HepG2 (cell line): Measurements from ENCODE around the gene CCDC33. TPM values are rescaled to one million over a fixed set of nuclear protein-coding genes. Genes with fewer than 3 reads are reported as not detected.

Source experiments
- AKAP8 ChIP-seq: sonication (generic); formaldehyde crosslinking; IDR thresholded peaks from 2 replicates; pipeline ENCODE4 v1.5.1; 2020; ENCODE audit warnings: mild to moderate bottlenecking, missing genetic modification reagents
- CHD2 ChIP-seq: IDR thresholded peaks from 2 replicates; pipeline ENCODE4 v1.6.1; 2011; ENCODE audit warnings: low read depth, low read length, improper control_type of control experiment
- GATA4 ChIP-seq: sonication (generic); IDR thresholded peaks from 2 replicates; pipeline ENCODE4 v1.6.1; 2016; ENCODE audit warnings: antibody characterized with exemption, low read depth, borderline replicate concordance
- HOXA7 ChIP-seq: sonication (generic); formaldehyde crosslinking; IDR thresholded peaks from 2 replicates; pipeline ENCODE4 v1.8.1; 2022; ENCODE audit warnings: mild to moderate bottlenecking, missing genetic modification reagents, moderate library complexity
- KDM6A ChIP-seq: IDR thresholded peaks from 2 replicates; pipeline ENCODE4 v1.6.1; 2016; ENCODE audit warnings: low read depth
- MED1 ChIP-seq: sonication (generic); formaldehyde crosslinking; IDR thresholded peaks from 2 replicates; pipeline ENCODE4 v1.4.0; 2020; ENCODE audit warnings: missing genetic modification reagents
- MED8 ChIP-seq: sonication (generic); formaldehyde crosslinking; IDR thresholded peaks from 2 replicates; pipeline ENCODE4 v1.8.1; 2023; ENCODE audit warnings: mild to moderate bottlenecking, missing genetic modification reagents; ENCODE audit not compliant: insufficient replicate concordance
- NFE2 ChIP-seq: sonication (generic); formaldehyde crosslinking; IDR thresholded peaks from 2 replicates; pipeline ENCODE4 v1.4.0; 2020; ENCODE audit warnings: missing genetic modification reagents
- NPAS2 ChIP-seq: sonication (generic); formaldehyde crosslinking; IDR thresholded peaks from 2 replicates; pipeline ENCODE4 v1.8.0; 2022; ENCODE audit warnings: mild to moderate bottlenecking, missing genetic modification reagents, borderline replicate concordance
- ONECUT2 ChIP-seq: sonication (generic); formaldehyde crosslinking; IDR thresholded peaks from 2 replicates; pipeline ENCODE4 v1.4.0; 2020; ENCODE audit warnings: missing genetic modification reagents
- PCBP1 ChIP-seq: fragments of 200-400 bp; formaldehyde crosslinking; IDR thresholded peaks from 2 replicates; pipeline ENCODE4 v1.6.1; 2017; ENCODE audit warnings: mild to moderate bottlenecking, low read depth, low read length, borderline replicate concordance
- SNRNP70 ChIP-seq: fragments of 200-400 bp; formaldehyde crosslinking; IDR thresholded peaks from 2 replicates; pipeline ENCODE4 v1.6.1; 2017; ENCODE audit warnings: mild to moderate bottlenecking, low read depth, low read length, moderate library complexity
- SP5 ChIP-seq: IDR thresholded peaks from 2 replicates; pipeline ENCODE4 v1.6.1; 2016; ENCODE audit warnings: low read depth, borderline replicate concordance
- ZBTB3 ChIP-seq: sonication (generic); formaldehyde crosslinking; IDR thresholded peaks from 2 replicates; pipeline ENCODE4 v1.4.0; 2020; ENCODE audit warnings: low read depth, mild to moderate bottlenecking, moderate library complexity, missing genetic modification reagents, borderline replicate concordance
- ZNF274 ChIP-seq: sonication (generic); formaldehyde crosslinking; IDR thresholded peaks from 2 replicates; pipeline ENCODE4 v1.5.1; 2020; ENCODE audit warnings: mild to moderate bottlenecking, missing genetic modification reagents
- ZNF282 ChIP-seq: fragments of 450-650 bp; IDR thresholded peaks from 2 replicates; pipeline ENCODE4 v1.6.1; 2018; ENCODE audit not compliant: partially characterized antibody
- ZNF552 ChIP-seq: sonication (generic); formaldehyde crosslinking; IDR thresholded peaks from 2 replicates; pipeline ENCODE4 v1.9.0; 2022; ENCODE audit warnings: missing genetic modification reagents, mild to moderate bottlenecking, borderline replicate concordance
- ZNF562 ChIP-seq: sonication (generic); formaldehyde crosslinking; IDR thresholded peaks from 2 replicates; pipeline ENCODE4 v1.8.0; 2022; ENCODE audit warnings: missing genetic modification reagents, borderline replicate concordance
- ZNF569 ChIP-seq: sonication (generic); formaldehyde crosslinking; IDR thresholded peaks from 2 replicates; pipeline ENCODE4 v1.5.0; 2020; ENCODE audit warnings: mild to moderate bottlenecking, missing genetic modification reagents, moderate library complexity, borderline replicate concordance
- ZNF7 ChIP-seq: IDR thresholded peaks from 2 replicates; pipeline ENCODE4 v1.6.1; 2016; ENCODE audit warnings: missing biosample characterization, missing genetic modification reagents
- ZNF709 ChIP-seq: sonication (generic); formaldehyde crosslinking; IDR thresholded peaks from 2 replicates; pipeline ENCODE4 v1.5.0; 2020; ENCODE audit warnings: mild to moderate bottlenecking, missing genetic modification reagents
- ZNF746 ChIP-seq: sonication (generic); formaldehyde crosslinking; IDR thresholded peaks from 2 replicates; pipeline ENCODE4 v1.8.0; 2022; ENCODE audit warnings: mild to moderate bottlenecking, missing genetic modification reagents
- ZNF768 ChIP-seq: sonication (generic); formaldehyde crosslinking; IDR thresholded peaks from 2 replicates; pipeline ENCODE4 v1.4.0; 2020; ENCODE audit warnings: missing genetic modification reagents
- ZNF782 ChIP-seq: sonication (generic); formaldehyde crosslinking; IDR thresholded peaks from 2 replicates; pipeline ENCODE4 v1.4.0; 2020; ENCODE audit warnings: missing genetic modification reagents, mild to moderate bottlenecking, borderline replicate concordance
- polyA plus RNA-seq, 8 experiments: library from polyadenylated mRNA; depleted of rRNA in 3 of 8; stranded (reverse) in 7 of 8; unstranded in 1 of 8; fragments of >200 nt; fragmentation: Illumina TruSeq in 4 of 8; extraction: Trizol in 4 of 8; gene quantifications; 2 replicates each; pipeline versions ENCODE4 v1.2.1 to v1.2.3, GENCODE V29; 2011 to 2016; ENCODE audit warnings: low read depth in 4 of 8, missing spikeins in 1 of 8, mixed read lengths in 1 of 8; ENCODE audit not compliant: insufficient read depth in 1 of 8
- total RNA-seq, 5 experiments: library from RNA; depleted of rRNA; stranded (reverse); fragments of >200 nt; fragmentation: Illumina TruSeq; extraction: Trizol; gene quantifications; 2 replicates each; pipeline ENCODE4 v1.2.3, GENCODE V29; 2016; ENCODE audit warnings: low read depth in 1 of 5
- TF ChIP-seq, protein P1 (sequence below): sonication (generic); formaldehyde crosslinking; IDR thresholded peaks from 2 replicates; pipeline ENCODE4 v1.5.0; 2020; ENCODE audit warnings: mild to moderate bottlenecking, missing genetic modification reagents, moderate library complexity
- TF ChIP-seq, protein P2 (sequence below): sonication (generic); formaldehyde crosslinking; IDR thresholded peaks from 2 replicates; pipeline ENCODE4 v1.5.0; 2020; ENCODE audit warnings: mild to moderate bottlenecking, missing genetic modification reagents
- TF ChIP-seq, protein P3 (sequence below): sonication (generic); formaldehyde crosslinking; IDR thresholded peaks from 2 replicates; pipeline ENCODE4 v1.4.0; 2020; ENCODE audit warnings: missing genetic modification reagents; ENCODE audit errors: not compliant biosample characterization

CCDC33 gene
- total and polyA plus RNA-seq, 2 of the 13 experiments (the other 11 are each of a cell fraction or from before 2014, with no cell fraction given) = 0.30 TPM; not detected in 1

DNA sequence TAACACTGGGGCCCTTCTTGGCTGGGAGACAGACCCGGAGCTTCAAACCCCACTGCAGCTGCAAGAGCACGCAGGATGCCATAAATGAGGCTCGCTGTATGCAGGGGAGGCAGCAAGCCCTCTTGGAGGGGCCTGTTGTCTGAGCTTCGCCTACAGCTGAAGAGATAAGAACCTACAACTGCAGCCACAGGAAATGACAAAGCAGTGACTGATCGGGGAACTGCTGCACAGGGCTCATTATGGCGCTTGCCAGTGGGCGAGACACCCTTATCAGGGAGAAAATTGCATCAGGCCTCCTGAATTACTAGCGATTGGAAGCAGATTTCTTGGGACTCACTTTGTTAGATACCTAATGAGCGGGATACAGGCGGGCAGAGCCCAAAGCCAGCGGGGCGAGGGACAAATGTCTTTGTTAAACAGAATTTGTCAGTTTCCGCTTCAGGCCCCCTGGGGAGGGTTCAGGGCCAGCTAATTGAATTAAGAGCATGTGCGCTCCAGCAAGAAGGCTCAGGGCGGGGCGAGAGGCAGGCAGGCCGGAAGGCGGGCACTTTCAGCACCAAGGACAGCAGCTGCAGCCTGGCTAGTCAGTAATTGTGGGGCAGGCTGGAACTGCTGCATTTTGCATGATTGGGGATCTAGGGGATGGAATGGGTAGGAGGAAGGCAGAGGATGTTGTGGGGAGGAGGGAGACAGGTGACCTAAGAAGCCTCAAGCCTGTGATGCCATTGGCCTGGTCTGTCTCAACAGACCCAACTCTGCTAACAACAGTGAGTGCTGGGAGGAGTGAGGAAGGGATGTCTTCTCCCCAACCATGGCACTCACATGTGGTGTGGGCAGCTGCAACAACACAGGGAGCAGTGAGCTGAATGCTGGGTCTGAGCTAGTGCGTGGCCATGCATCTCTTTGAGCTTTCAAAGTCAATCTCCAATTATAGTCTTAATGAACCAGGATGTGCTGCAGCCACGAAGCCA lies 55.3 kb downstream of the CCDC33 start (continued):
- TF ChIP-seq MED8 (CRISPR knock-in tag) (no peak), NPAS2 (CRISPR knock-in tag) (no peak), ONECUT2 (CRISPR knock-in tag) (peak; percentile 70; the same call in 1 of the 2 replicates), SP5 (CRISPR knock-in tag) (no peak), ZNF7 (CRISPR knock-in tag) (no peak), MED1 (CRISPR knock-in tag) (peak; percentile 70), ZNF274 (CRISPR knock-in tag) (peak; percentile 82; the same call in 1 of the 2 replicates), ZNF709 (peak; percentile 82; the same call in 1 of the 2 replicates), ZNF562 (CRISPR knock-in tag) (no peak), HOXA7 (no peak), ZNF746 (CRISPR knock-in tag) (no peak), ZNF282 (no peak), ZNF552 (CRISPR knock-in tag) (0 out of 2 replicates have a peak, but pooled peaks have one; percentile 39), AKAP8 (CRISPR knock-in tag) (no peak), ZBTB3 (CRISPR knock-in tag) (peak; percentile 63; the same call in 1 of the 2 replicates), CHD2 (no peak), KDM6A (CRISPR knock-in tag) (no peak), ZNF768 (peak; percentile 63), ZNF782 (CRISPR knock-in tag) (no peak), GATA4 (no peak), NFE2 (CRISPR knock-in tag) (no peak), PCBP1 (no peak), SNRNP70 (no peak), ZNF569 (CRISPR knock-in tag) (no peak)
- TF ChIP-seq, protein P1, sequence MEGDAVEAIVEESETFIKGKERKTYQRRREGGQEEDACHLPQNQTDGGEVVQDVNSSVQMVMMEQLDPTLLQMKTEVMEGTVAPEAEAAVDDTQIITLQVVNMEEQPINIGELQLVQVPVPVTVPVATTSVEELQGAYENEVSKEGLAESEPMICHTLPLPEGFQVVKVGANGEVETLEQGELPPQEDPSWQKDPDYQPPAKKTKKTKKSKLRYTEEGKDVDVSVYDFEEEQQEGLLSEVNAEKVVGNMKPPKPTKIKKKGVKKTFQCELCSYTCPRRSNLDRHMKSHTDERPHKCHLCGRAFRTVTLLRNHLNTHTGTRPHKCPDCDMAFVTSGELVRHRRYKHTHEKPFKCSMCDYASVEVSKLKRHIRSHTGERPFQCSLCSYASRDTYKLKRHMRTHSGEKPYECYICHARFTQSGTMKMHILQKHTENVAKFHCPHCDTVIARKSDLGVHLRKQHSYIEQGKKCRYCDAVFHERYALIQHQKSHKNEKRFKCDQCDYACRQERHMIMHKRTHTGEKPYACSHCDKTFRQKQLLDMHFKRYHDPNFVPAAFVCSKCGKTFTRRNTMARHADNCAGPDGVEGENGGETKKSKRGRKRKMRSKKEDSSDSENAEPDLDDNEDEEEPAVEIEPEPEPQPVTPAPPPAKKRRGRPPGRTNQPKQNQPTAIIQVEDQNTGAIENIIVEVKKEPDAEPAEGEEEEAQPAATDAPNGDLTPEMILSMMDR (CRISPR knock-in tag) = no peak
- TF ChIP-seq, protein P2, sequence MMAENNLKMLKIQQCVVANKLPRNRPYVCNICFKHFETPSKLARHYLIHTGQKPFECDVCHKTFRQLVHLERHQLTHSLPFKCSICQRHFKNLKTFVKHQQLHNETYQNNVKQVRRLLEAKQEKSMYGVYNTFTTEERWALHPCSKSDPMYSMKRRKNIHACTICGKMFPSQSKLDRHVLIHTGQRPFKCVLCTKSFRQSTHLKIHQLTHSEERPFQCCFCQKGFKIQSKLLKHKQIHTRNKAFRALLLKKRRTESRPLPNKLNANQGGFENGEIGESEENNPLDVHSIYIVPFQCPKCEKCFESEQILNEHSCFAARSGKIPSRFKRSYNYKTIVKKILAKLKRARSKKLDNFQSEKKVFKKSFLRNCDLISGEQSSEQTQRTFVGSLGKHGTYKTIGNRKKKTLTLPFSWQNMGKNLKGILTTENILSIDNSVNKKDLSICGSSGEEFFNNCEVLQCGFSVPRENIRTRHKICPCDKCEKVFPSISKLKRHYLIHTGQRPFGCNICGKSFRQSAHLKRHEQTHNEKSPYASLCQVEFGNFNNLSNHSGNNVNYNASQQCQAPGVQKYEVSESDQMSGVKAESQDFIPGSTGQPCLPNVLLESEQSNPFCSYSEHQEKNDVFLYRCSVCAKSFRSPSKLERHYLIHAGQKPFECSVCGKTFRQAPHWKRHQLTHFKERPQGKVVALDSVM = no peak
- TF ChIP-seq, protein P3, sequence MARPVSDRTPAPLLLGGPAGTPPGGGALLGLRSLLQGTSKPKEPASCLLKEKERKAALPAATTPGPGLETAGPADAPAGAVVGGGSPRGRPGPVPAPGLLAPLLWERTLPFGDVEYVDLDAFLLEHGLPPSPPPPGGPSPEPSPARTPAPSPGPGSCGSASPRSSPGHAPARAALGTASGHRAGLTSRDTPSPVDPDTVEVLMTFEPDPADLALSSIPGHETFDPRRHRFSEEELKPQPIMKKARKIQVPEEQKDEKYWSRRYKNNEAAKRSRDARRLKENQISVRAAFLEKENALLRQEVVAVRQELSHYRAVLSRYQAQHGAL (CRISPR knock-in tag) = peak; percentile 39
